GM21825 (cell line): ENCODE data around the gene MVB12B.

Experiments
- ATAC-seq: cut with Tn5 transposase; IDR thresholded peaks from one replicate; pipeline ENCODE4 v1.9.1; 2021; ENCODE audit warnings: mild to moderate bottlenecking, moderate library complexity; ENCODE audit not compliant: unreplicated experiment

MVB12B gene

GRCh38 chr9:126357074-126357473 lies 30.4 kb downstream of the MVB12B start:
- ATAC-seq: no peak

- no peak for ATAC-seq
Measured at GRCh38 chr9:126360073-126360472, 33.4 kb downstream of the MVB12B start.

- ATAC-seq: no peak
Measured at GRCh38 chr9:126361810-126362238, 35.2 kb downstream of the MVB12B start.

- ATAC-seq: no peak
Measured at GRCh38 chr9:126363250-126363649, 36.6 kb downstream of the MVB12B start.

- ATAC-seq: no peak
Measured at GRCh38 chr9:126363847-126364671, 37.4 kb downstream of the MVB12B start.

GRCh38 chr9:126365780-126366179 lies 39.2 kb downstream of the MVB12B start:
- ATAC-seq: no peak

- ATAC-seq: no peak
Measured at GRCh38 chr9:126366366-126367011, 39.9 kb downstream of the MVB12B start.

- no peak for ATAC-seq
Measured at GRCh38 chr9:126367139-126367538, 40.5 kb downstream of the MVB12B start.

GRCh38 chr9:126367616-126368015 lies 41.0 kb downstream of the MVB12B start:
- ATAC-seq: no peak

GRCh38 chr9:126368020-126368419 lies 41.4 kb downstream of the MVB12B start:
- no peak for ATAC-seq

- no peak for ATAC-seq
Measured at GRCh38 chr9:126371007-126371870, 44.6 kb downstream of the MVB12B start.

- no peak for ATAC-seq
Measured at GRCh38 chr9:126372716-126373115, 46.1 kb downstream of the MVB12B start.

- no peak for ATAC-seq
Measured at GRCh38 chr9:126373241-126373640, 46.6 kb downstream of the MVB12B start.

- ATAC-seq: no peak
Measured at GRCh38 chr9:126374366-126374781, 47.7 kb downstream of the MVB12B start.

GRCh38 chr9:126375386-126375785 lies 48.8 kb downstream of the MVB12B start:
- ATAC-seq: no peak

- ATAC-seq: no peak
Measured at GRCh38 chr9:126376311-126377175, 49.9 kb downstream of the MVB12B start.

GRCh38 chr9:126377176-126377509 lies 50.5 kb downstream of the MVB12B start:
- no peak for ATAC-seq

- no peak for ATAC-seq
Measured at GRCh38 chr9:126377536-126377935, 50.9 kb downstream of the MVB12B start.

GRCh38 chr9:126378761-126379160 lies 52.1 kb downstream of the MVB12B start:
- no peak for ATAC-seq

GRCh38 chr9:126379661-126380360 lies 53.2 kb downstream of the MVB12B start:
- ATAC-seq: no peak
